Measurements from ENCODE around the gene NRG3.

GRCh38 chr10:82037076-82037475 is 162.1 kb downstream of the NRG3 start:
- no peak for TF ChIP-seq CTCF (conservative IDR thresholded peaks at IDR 0.05; ENCODE audit: low read length)
- TF ChIP-seq EZH2phosphoT487 (IDR thresholded peaks at IDR 0.05; ENCODE audit: borderline replicate concordance, low read depth, low read length): no peak
